ENCODE measurements around the gene KIFC3. TPM values are rescaled to one million over a fixed set of nuclear protein-coding genes. Genes with fewer than 3 reads are reported as not detected.

KIFC3 gene
- total RNA-seq, 1 donor = 40.5 TPM

DNA sequence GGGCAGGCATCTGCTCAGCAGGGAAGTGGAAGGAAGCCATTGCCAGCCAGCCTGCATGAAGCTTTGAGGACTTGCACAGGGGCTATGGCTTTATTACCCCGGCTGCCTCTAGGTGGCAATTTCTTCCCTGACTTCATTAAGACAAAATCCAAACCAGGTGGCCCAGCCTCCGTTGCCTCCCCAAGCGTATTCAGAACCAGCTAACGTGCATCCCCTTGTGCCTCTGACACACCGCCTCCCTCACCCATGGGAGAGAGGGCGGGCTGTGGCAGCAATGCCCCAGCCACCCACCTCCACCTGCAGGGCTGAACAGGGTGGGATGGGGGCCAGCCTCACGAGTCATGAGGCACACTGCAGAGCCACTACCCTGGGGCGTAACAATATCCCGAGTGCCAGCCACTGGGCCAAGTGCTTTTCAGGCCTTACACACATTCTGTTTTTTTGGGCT lies 6.8 kb downstream of the KIFC3 start:
- peak; percentile 95 for DNase-seq (ENCODE audit: insufficient read length, low spot score, missing footprints)
- no peak overlapping the region for H3K27ac ChIP-seq (ENCODE audit: low read depth, low read length)
- H3K27me3 ChIP-seq (ENCODE audit: insufficient read depth, low read length) = no peaks in the 10 kb centered on the region
- H3K4me2 ChIP-seq (ENCODE audit: insufficient read depth, low read length) = no peak overlapping the region
- no peak overlapping the region for H3K4me3 ChIP-seq (ENCODE audit: insufficient read depth, low read length)
- peaks cover 25% of the 10 kb centered on the region for H3K4me1 ChIP-seq (ENCODE audit: insufficient read depth, low read length)
- H2AFZ ChIP-seq (ENCODE audit: low read length) = no peak overlapping the region
- H3K9me3 ChIP-seq (ENCODE audit: low read depth, low read length) = no peaks in the 10 kb centered on the region
- TF ChIP-seq, protein P1, sequence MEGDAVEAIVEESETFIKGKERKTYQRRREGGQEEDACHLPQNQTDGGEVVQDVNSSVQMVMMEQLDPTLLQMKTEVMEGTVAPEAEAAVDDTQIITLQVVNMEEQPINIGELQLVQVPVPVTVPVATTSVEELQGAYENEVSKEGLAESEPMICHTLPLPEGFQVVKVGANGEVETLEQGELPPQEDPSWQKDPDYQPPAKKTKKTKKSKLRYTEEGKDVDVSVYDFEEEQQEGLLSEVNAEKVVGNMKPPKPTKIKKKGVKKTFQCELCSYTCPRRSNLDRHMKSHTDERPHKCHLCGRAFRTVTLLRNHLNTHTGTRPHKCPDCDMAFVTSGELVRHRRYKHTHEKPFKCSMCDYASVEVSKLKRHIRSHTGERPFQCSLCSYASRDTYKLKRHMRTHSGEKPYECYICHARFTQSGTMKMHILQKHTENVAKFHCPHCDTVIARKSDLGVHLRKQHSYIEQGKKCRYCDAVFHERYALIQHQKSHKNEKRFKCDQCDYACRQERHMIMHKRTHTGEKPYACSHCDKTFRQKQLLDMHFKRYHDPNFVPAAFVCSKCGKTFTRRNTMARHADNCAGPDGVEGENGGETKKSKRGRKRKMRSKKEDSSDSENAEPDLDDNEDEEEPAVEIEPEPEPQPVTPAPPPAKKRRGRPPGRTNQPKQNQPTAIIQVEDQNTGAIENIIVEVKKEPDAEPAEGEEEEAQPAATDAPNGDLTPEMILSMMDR (IDR thresholded peaks at IDR 0.05; ENCODE audit: extremely low read depth, low read depth, low read length) = peak; percentile 35
- peaks cover 21% of the 10 kb centered on the region for H4K20me1 ChIP-seq (ENCODE audit: insufficient read depth, low read length)
- peaks cover 36% of the 10 kb centered on the region for H3K36me3 ChIP-seq (ENCODE audit: insufficient read depth, low read length)
- H3K79me2 ChIP-seq (ENCODE audit: insufficient read depth, low read length) = peaks cover 46% of the 10 kb centered on the region

DNA sequence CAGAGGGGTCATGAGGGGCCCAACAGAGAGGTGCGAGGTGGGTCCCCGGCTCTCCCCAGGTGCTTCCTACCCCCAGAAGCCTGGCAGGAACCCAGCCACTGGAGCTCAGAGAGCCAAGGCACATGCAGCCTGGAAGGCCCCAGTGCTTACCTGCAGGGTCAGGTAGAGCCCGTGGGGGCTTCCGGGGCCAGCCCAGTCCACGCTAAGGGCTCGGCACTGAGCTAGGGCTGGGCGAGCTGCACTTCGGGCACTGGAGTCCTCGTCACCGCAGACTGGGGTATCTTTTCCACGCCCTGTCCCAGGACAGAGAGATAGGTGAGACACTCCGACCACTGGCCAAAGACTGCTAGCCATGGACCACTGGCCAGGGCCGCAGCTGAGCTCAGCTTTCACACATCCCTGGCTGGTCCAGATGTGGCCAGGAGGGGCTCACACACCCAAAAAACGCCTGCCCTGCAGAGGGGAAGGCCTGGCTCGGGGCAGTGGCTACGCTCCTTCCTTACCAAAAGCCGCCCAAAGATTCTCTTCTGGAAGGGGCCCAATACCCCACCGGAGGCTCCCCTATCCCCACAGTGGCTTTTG lies 7.4 kb downstream of the KIFC3 start:
- Histone ChIP-seq H3K79me2 (ENCODE audit: insufficient read depth, low read length) (peaks cover 41% of the 10 kb centered on the region), H3K9me3 (ENCODE audit: low read depth, low read length) (no peaks in the 10 kb centered on the region), H3K4me2 (ENCODE audit: insufficient read depth, low read length) (no peak overlapping the region), H3K27ac (ENCODE audit: low read depth, low read length) (no peak overlapping the region), H2AFZ (ENCODE audit: low read length) (no peak overlapping the region), H4K20me1 (ENCODE audit: insufficient read depth, low read length) (peaks cover 17% of the 10 kb centered on the region), H3K4me3 (ENCODE audit: insufficient read depth, low read length) (no peak overlapping the region), H3K27me3 (ENCODE audit: insufficient read depth, low read length) (no peaks in the 10 kb centered on the region), H3K36me3 (ENCODE audit: insufficient read depth, low read length) (peaks cover 42% of the 10 kb centered on the region), H3K4me1 (ENCODE audit: insufficient read depth, low read length) (peaks cover 20% of the 10 kb centered on the region)
- TF ChIP-seq, protein P1 (IDR thresholded peaks at IDR 0.05; ENCODE audit: extremely low read depth, low read depth, low read length) = no peak
- no peak for DNase-seq (ENCODE audit: insufficient read length, low spot score, missing footprints)

DNA sequence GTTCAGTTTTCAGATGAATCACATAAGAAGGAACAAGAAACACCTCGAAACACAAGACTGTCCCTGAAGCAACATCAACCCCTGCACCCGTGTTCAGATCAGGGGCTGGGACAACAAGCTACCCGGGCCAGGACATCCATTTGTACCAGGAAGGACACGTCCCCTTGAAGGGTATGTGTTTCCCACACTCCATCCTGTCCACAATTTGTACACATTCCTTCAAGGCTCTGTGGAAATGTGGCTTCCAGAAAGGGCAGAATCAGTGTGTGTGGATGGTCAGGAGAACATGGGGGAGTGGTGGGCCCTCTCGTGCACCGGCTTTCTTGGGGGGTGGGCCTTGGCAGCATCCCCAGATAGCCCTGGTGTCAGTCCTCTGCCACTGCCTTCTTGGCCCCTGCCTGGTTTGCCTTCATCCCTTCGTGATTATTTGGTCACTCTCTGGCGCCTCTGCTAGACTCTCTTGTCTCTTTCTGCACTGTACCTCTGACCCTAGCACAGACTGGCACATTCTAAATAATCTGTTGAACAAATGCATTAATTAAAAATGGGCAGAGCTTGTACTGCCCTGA lies 10.3 kb downstream of the KIFC3 start:
- Histone ChIP-seq H3K36me3 (ENCODE audit: insufficient read depth, low read length) (peaks cover 45% of the 10 kb centered on the region), H3K27ac (ENCODE audit: low read depth, low read length) (no peak overlapping the region), H3K4me3 (ENCODE audit: insufficient read depth, low read length) (no peak overlapping the region), H4K20me1 (ENCODE audit: insufficient read depth, low read length) (no peaks in the 10 kb centered on the region), H3K9me3 (ENCODE audit: low read depth, low read length) (no peaks in the 10 kb centered on the region), H3K4me2 (ENCODE audit: insufficient read depth, low read length) (peak overlapping the region; percentile 51), H2AFZ (ENCODE audit: low read length) (no peak overlapping the region), H3K27me3 (ENCODE audit: insufficient read depth, low read length) (no peaks in the 10 kb centered on the region), H3K4me1 (ENCODE audit: insufficient read depth, low read length) (peaks cover 15% of the 10 kb centered on the region), H3K79me2 (ENCODE audit: insufficient read depth, low read length) (peaks cover 12% of the 10 kb centered on the region)
- TF ChIP-seq, protein P1 (IDR thresholded peaks at IDR 0.05; ENCODE audit: extremely low read depth, low read depth, low read length) = no peak
- peak; percentile 58 for DNase-seq (ENCODE audit: insufficient read length, low spot score, missing footprints)

DNA sequence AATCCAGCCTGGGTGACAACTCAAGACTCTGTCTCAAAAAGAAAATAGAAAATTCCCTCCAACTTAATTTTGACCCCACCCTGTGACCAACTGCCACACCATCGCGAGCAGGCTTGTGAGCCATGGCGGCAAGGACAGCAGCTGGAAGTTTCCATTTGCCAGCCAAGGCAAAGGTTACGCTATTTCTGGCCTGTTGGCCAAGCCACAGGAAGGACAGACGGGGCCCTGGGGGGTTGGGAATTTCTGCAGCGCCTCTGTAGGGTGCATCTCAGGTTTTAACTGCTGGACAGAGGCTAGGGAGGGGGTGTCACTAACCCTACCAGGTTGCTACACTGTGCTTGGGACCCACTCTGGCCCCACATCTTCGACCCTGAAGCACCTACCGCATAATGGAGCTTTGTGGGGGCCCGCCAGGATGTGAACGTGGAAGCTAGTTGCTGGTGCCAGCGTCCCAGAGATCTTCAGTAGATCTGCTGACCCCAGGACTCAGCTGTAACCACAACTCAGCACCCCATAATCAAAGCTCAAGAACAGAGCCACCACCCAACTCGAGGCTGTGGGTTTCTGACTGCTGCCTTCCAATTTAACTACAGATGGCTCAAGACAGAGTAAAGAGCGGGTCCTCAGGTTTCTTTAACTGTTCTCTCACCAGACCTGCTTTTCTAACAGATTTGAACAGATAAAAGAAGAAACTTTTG lies 10.9 kb downstream of the KIFC3 start:
- DNase-seq (ENCODE audit: insufficient read length, low spot score, missing footprints) = peak; percentile 73
- peaks cover 15% of the 10 kb centered on the region for H3K4me1 ChIP-seq (ENCODE audit: insufficient read depth, low read length)
- H3K79me2 ChIP-seq (ENCODE audit: insufficient read depth, low read length) = peaks cover 7% of the 10 kb centered on the region
- no peak overlapping the region for H2AFZ ChIP-seq (ENCODE audit: low read length)
- H3K4me2 ChIP-seq (ENCODE audit: insufficient read depth, low read length) = peak overlapping the region; percentile 51
- no peak overlapping the region for H3K4me3 ChIP-seq (ENCODE audit: insufficient read depth, low read length)
- no peaks in the 10 kb centered on the region for H3K27me3 ChIP-seq (ENCODE audit: insufficient read depth, low read length)
- no peaks in the 10 kb centered on the region for H4K20me1 ChIP-seq (ENCODE audit: insufficient read depth, low read length)
- peaks cover 40% of the 10 kb centered on the region for H3K36me3 ChIP-seq (ENCODE audit: insufficient read depth, low read length)
- H3K27ac ChIP-seq (ENCODE audit: low read depth, low read length) = peak overlapping the region; percentile 1
- H3K9me3 ChIP-seq (ENCODE audit: low read depth, low read length) = no peaks in the 10 kb centered on the region
- TF ChIP-seq, protein P1 (IDR thresholded peaks at IDR 0.05; ENCODE audit: extremely low read depth, low read depth, low read length) = no peak

Data from osteoblast (primary cell).